Ascending aorta (tissue), 2 donors: ENCODE data around the gene APCDD1L. TPM values are rescaled to one million over a fixed set of nuclear protein-coding genes. Genes with fewer than 3 reads are reported as not detected.

Experiments
- DNase-seq, 2 donors: peaks; one replicate each; pipeline ENCODE4 v3.0.0-alpha.2; 2019; ENCODE audit warnings: low spot score in 2 of 2
- H3K27ac ChIP-seq, 2 donors: fragments of 200-600 bp; sonication (generic); one replicate each; pipeline ENCODE4 v1.5.1; 2016 to 2017; ENCODE audit warnings: mild to moderate bottlenecking in 1 of 2
- H3K27me3 ChIP-seq: fragments of 200-600 bp; sonication (generic); one replicate; pipeline ENCODE4 v1.5.1; 2017
- H3K36me3 ChIP-seq, 2 donors: fragments of 200-600 bp; sonication (generic); one replicate each; pipeline ENCODE4 v1.5.1; 2016
- H3K4me1 ChIP-seq, 2 donors: fragments of 200-600 bp; sonication (generic); one replicate each; pipeline ENCODE4 v1.5.1; 2016 to 2017; ENCODE audit warnings: mild to moderate bottlenecking in 1 of 2
- H3K4me3 ChIP-seq, 2 donors: fragments of 200-600 bp; sonication (generic); one replicate each; pipeline ENCODE4 v1.5.1; 2016 to 2017; ENCODE audit warnings: mild to moderate bottlenecking in 1 of 2
- H3K9me3 ChIP-seq, 2 donors: fragments of 200-600 bp; sonication (generic); one replicate each; pipeline ENCODE4 v1.5.1; 2016
- CTCF ChIP-seq, 3 experiments: fragments of 200-600 bp in 2 of 3; fragments of 450-650 bp in 1 of 3; sonication (generic) in 2 of 3; IDR thresholded peaks; one replicate each; pipeline ENCODE4 v1.5.1; 2016 to 2019; ENCODE audit warnings: antibody characterized with exemption in 3 of 3, mild to moderate bottlenecking in 1 of 3, moderate library complexity in 1 of 3
- intact Hi-C: fragments of 100-400 bp; cut with DNase I; formaldehyde crosslinking; loops from one replicate; pipeline ENCODE4 v1.15.1; 2023
- total RNA-seq: library from RNA; depleted of rRNA; stranded (reverse); fragments of >200 nt; gene quantifications from one replicate; pipeline ENCODE4 v1.1.0, GENCODE V29; 2016

Gene APCDD1L
- total RNA-seq, 1 donor from 2014 or later = 2.1 TPM

GRCh38 chr20:58523072-58523970, 8.1 kb upstream of the APCDD1L start:
- Histone ChIP-seq H3K9me3 (peaks cover 10 to 11% of the 10 kb centered on the region in 2 donors), H3K4me1 (peaks cover 0 to 13% of the 10 kb centered on the region in 2 donors), H3K27me3 (no peaks in the 10 kb centered on the region), H3K27ac (peak overlapping the region; percentile 15 to 45), H3K4me3 (peak overlapping the region in 1 of 2 donors; percentile 16), H3K36me3 (no peaks in the 10 kb centered on the region)
- no peak for DNase-seq
- no peak for TF ChIP-seq CTCF (IDR thresholded peaks at IDR 0.05)
- intact Hi-C loops = no loop called here

GRCh38 chr20:58522666-58523065, 7.5 kb upstream of the APCDD1L start:
- intact Hi-C loops = no loop called here
- Histone ChIP-seq H3K27me3 (no peaks in the 10 kb centered on the region), H3K36me3 (no peaks in the 10 kb centered on the region), H3K27ac (peak overlapping the region; percentile 15 to 45), H3K4me1 (peaks cover 0 to 13% of the 10 kb centered on the region in 2 donors), H3K9me3 (peaks cover 10 to 11% of the 10 kb centered on the region in 2 donors), H3K4me3 (no peak overlapping the region)
- TF ChIP-seq CTCF (IDR thresholded peaks at IDR 0.05) = no peak
- no peak for DNase-seq

- Histone ChIP-seq H3K9me3 (peaks cover 6 to 10% of the 10 kb centered on the region in 2 donors), H3K4me3 (no peak overlapping the region), H3K36me3 (no peaks in the 10 kb centered on the region), H3K27me3 (no peaks in the 10 kb centered on the region), H3K27ac (no peak overlapping the region), H3K4me1 (peaks cover 0 to 13% of the 10 kb centered on the region in 2 donors)
- intact Hi-C loops = no loop called here
- DNase-seq = no peak
- no peak for TF ChIP-seq CTCF (IDR thresholded peaks at IDR 0.05)
Observed at GRCh38 chr20:58521763-58522162, 6.6 kb upstream of the APCDD1L start.

- Histone ChIP-seq H3K4me3 (no peak overlapping the region), H3K4me1 (peaks cover 0 to 13% of the 10 kb centered on the region in 2 donors), H3K27ac (no peak overlapping the region), H3K27me3 (no peaks in the 10 kb centered on the region), H3K36me3 (no peaks in the 10 kb centered on the region), H3K9me3 (no peaks in the 10 kb centered on the region)
- DNase-seq = no peak
- intact Hi-C loops = loop anchor here (5.0 kb wide), 1 partner anchor 213 kb away; the partner anchor contains the start of gene RAB22A
- TF ChIP-seq CTCF (IDR thresholded peaks at IDR 0.05) = no peak
Observed at GRCh38 chr20:58519940-58520712, 4.9 kb upstream of the APCDD1L start.

GRCh38 chr20:58518896-58519593, 3.8 kb upstream of the APCDD1L start:
- Histone ChIP-seq H3K36me3 (no peaks in the 10 kb centered on the region), H3K4me1 (peaks cover 0 to 13% of the 10 kb centered on the region in 2 donors), H3K27ac (no peak overlapping the region), H3K9me3 (no peaks in the 10 kb centered on the region), H3K4me3 (no peak overlapping the region), H3K27me3 (no peaks in the 10 kb centered on the region)
- intact Hi-C loops = loop anchor here (5.0 kb wide), 1 partner anchor 212 kb away; the partner anchor contains the start of gene RAB22A
- DNase-seq = no peak
- no peak for TF ChIP-seq CTCF (IDR thresholded peaks at IDR 0.05)
